Colonic mucosa (tissue), 4 donors: ENCODE data around the gene USP7. TPM values are rescaled to one million over a fixed set of nuclear protein-coding genes. Genes with fewer than 3 reads are reported as not detected.
A peak's percentile ranks its signal among the peaks of the same experiment; 100 is the strongest.
"Not testable (repeated sequence)": the region's sequence is repeated elsewhere in the genome, so short reads cannot be mapped to it uniquely, and the experiment has no call there.

Source experiments
- DNase-seq: peaks from one replicate; pipeline ENCODE4 v3.0.0-alpha.2; 2020
- H3K27ac ChIP-seq: fragments of 200-600 bp; one replicate; pipeline ENCODE4 v1.8.0; 2021
- H3K27me3 ChIP-seq: fragments of 200-600 bp; one replicate; pipeline ENCODE4 v1.8.0; 2021
- H3K36me3 ChIP-seq: fragments of 200-600 bp; one replicate; pipeline ENCODE4 v1.8.0; 2021
- H3K4me1 ChIP-seq: fragments of 200-600 bp; one replicate; pipeline ENCODE4 v1.8.0; 2021; ENCODE audit warnings: mild to moderate bottlenecking
- H3K4me3 ChIP-seq: fragments of 200-600 bp; one replicate; pipeline ENCODE4 v1.8.0; 2021
- H3K9ac ChIP-seq, 2 donors: one replicate each; pipeline ENCODE4 v1.7.0; 2013; ENCODE audit warnings: control low read depth in 2 of 2, low read depth in 2 of 2, low read length in 2 of 2
- H3K9me3 ChIP-seq: fragments of 200-600 bp; one replicate; pipeline ENCODE4 v1.8.0; 2021
- CTCF ChIP-seq: fragments of 200-600 bp; IDR thresholded peaks from one replicate; pipeline ENCODE4 v1.8.0; 2022; ENCODE audit warnings: antibody characterized with exemption, mild to moderate bottlenecking
- intact Hi-C: fragments of 100-400 bp; cut with DNase I; formaldehyde crosslinking; loops from one replicate; pipeline ENCODE4 v1.14.1; 2022
- total RNA-seq, 2 donors: library from RNA; stranded (reverse); fragmentation: NEBNext Ultra II Directional in 1 of 2; extraction: Animal tissue kit (Norgen Biotek cat#: 25700) in 1 of 2; gene quantifications; one replicate each; pipeline ENCODE4 v1.2.1, GENCODE V29; 2021
- donor health status: healthy.
- donor health status: DM: no; HTN: no; CAD: no.
- donor health status: DM: no; HTN: no; CAD: no.

USP7 gene
- total RNA-seq, 2 donors from 2014 or later: 147 to 176 TPM

GRCh38 chr16:8975039-8975438 lies 11.3 kb upstream of the USP7 start:
- TF ChIP-seq CTCF: no peak
- no peaks in the 10 kb centered on the region for H3K4me1 ChIP-seq
- no peak overlapping the region for H3K9ac ChIP-seq
- H3K27ac ChIP-seq: no peak overlapping the region
- H3K4me3 ChIP-seq: no peak overlapping the region
- no peaks in the 10 kb centered on the region for H3K9me3 ChIP-seq
- no peaks in the 10 kb centered on the region for H3K27me3 ChIP-seq
- DNase-seq: no peak
- H3K36me3 ChIP-seq: no peaks in the 10 kb centered on the region
- intact Hi-C loops: no loop called here

GRCh38 chr16:8972843-8973586 lies 9.3 kb upstream of the USP7 start:
- no peak for TF ChIP-seq CTCF
- no peaks in the 10 kb centered on the region for H3K9me3 ChIP-seq
- H3K4me3 ChIP-seq: no peak overlapping the region
- no peaks in the 10 kb centered on the region for H3K4me1 ChIP-seq
- no peak for DNase-seq
- no peak overlapping the region for H3K9ac ChIP-seq
- intact Hi-C loops: no loop called here
- no peaks in the 10 kb centered on the region for H3K36me3 ChIP-seq
- H3K27ac ChIP-seq: no peak overlapping the region
- no peaks in the 10 kb centered on the region for H3K27me3 ChIP-seq

- no peak overlapping the region for H3K27ac ChIP-seq
- no peaks in the 10 kb centered on the region for H3K9me3 ChIP-seq
- intact Hi-C loops: no loop called here
- no peak overlapping the region for H3K9ac ChIP-seq
- DNase-seq: no peak
- no peaks in the 10 kb centered on the region for H3K4me1 ChIP-seq
- no peak overlapping the region for H3K4me3 ChIP-seq
- no peaks in the 10 kb centered on the region for H3K36me3 ChIP-seq
- TF ChIP-seq CTCF: no peak
- no peaks in the 10 kb centered on the region for H3K27me3 ChIP-seq
These were observed 7.7 kb upstream of the USP7 start for GRCh38 chr16:8971416-8971815.

GRCh38 chr16:8969202-8969897 lies 5.6 kb upstream of the USP7 start:
- H3K9ac ChIP-seq, H3K4me1 ChIP-seq, H3K36me3 ChIP-seq, DNase-seq, H3K27me3 ChIP-seq, H3K9me3 ChIP-seq, H3K27ac ChIP-seq, intact Hi-C loops, H3K4me3 ChIP-seq: not testable (repeated sequence)

GRCh38 chr16:8968054-8968453 lies 4.3 kb upstream of the USP7 start:
- H3K9ac ChIP-seq, H3K27me3 ChIP-seq, H3K9me3 ChIP-seq, H3K27ac ChIP-seq, H3K4me3 ChIP-seq, H3K4me1 ChIP-seq, intact Hi-C loops, H3K36me3 ChIP-seq: not testable (repeated sequence)
- DNase-seq: peak; percentile 66

DNA sequence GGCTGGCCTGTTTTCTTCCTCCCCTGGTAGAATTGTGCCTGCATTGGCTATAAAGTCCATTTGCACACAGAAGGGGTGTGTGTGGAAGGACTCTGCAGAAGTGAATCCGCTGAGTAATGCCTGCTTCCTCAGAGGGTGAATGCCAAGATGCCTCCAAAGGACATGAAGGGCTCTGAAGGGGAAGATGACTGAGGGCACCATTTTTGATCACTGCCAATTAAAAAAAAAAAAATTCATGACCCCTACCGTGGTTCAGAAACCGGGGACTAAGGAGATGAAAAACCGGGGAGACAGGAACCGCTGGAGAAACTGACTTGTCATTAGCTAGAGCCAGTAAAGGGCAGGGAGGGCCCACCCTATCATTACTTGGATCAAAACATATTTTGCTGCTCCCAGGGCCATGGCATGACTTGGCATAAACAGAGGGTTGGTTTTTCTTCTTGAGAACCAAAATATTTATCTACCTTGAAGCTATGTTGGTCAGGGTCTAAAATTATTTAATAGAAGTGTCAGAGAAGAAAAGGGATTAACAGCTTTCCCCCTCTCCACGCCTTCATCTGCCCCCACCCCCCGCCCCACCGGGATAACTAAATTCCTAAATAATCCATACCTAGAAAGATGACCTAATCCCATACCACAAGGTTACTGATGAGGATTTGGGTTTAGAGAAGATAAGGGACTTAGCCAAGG lies 3.6 kb upstream of the USP7 start:
- Histone ChIP-seq H3K36me3 (no peaks in the 10 kb centered on the region), H3K27ac (peak overlapping the region; percentile 24), H3K27me3 (no peaks in the 10 kb centered on the region), H3K4me1 (no peaks in the 10 kb centered on the region), H3K4me3 (no peak overlapping the region), H3K9me3 (no peaks in the 10 kb centered on the region), H3K9ac (peak overlapping the region in 1 of 2 donors; percentile 19)
- TF ChIP-seq CTCF: no peak
- DNase-seq: peak; percentile 56
- intact Hi-C loops: no loop called here
